Measurements from ENCODE around the gene CAMK2N1.

- TF ChIP-seq GATA2 (IDR thresholded peaks at IDR 0.05; ENCODE audit: low read depth, low read length) (no peak), GATA3 (IDR thresholded peaks at IDR 0.05; ENCODE audit: low read depth, low read length) (no peak)
These were observed 8.8 kb upstream of the CAMK2N1 start for GRCh38 chr1:20494609-20495311.
